ENCODE measurements around the gene POLG.

The POLG gene

DNA sequence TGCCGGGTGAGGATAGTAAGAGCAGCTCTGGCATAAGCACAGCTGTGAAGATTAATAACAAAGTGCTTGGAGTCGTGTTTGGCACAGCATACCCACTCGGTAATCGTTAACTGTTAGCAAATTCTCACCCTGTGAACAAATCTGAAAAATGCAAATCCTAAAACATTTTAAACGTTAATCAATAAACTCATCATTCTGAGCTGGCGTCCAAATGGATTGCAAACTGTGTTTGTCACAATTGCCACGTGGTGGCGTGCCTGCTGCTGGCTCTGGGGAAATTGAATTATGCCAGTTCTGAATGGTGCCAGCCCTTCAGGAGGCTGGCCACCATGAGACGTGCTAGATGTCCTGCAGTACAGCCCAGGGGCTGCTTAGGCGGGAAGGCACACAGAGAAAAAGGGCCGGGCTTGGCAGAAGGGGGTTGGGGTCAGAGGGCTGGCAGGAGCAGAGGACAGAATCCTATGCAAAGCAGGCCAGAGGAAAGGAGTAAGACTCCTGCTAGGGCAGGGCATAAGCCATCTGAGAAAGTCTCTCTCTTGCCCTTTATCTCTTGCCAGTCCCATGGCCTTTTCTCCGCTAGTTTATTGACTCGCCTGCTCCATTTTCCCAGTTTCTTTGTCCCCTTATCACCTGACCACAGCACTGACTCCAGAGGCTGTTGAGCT, 22.1 kb upstream of the POLG start:
- DNase-seq, result no peak

DNA sequence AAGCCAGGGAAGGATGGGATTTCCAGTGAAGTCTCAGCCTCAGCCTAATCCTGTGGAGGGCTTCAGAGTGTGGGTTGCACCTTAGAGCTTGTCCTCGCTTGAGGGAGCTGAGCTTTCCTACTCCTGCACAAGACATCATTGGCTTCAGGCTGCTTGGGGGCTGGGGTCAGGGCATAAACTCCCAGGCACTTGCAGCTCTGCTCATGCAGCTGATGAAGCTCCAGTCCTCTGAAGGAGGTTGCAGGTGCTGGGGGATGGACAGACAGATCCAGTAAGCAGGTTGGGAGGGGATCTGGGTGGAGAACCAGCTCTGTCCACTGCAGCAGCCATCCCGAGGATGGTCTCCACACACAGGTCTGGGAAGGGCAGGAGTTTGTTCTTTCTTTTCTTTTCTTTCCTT, 19.4 kb upstream of the POLG start:
- no peak for DNase-seq

DNA sequence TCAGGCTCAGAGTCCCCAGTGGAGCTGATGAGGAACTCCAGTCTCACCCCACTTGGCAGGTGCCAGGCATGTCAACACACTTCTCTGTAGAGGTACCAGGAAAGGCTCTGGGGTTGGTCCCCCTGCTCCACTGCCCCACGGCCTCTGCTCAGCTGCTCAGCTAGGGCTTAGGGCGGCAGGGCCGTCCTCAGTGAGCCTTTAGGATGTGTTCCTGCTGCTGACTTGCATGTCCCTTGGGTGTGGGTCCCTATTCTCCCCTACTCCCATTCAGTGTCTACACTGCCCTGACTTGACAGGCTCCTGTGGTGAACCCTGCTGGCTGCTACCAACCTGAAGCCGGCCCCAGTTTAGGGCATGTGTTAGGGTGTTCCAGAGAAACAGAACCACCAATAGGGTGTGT, 17.9 kb upstream of the POLG start:
- DNase-seq, result no peak

DNA sequence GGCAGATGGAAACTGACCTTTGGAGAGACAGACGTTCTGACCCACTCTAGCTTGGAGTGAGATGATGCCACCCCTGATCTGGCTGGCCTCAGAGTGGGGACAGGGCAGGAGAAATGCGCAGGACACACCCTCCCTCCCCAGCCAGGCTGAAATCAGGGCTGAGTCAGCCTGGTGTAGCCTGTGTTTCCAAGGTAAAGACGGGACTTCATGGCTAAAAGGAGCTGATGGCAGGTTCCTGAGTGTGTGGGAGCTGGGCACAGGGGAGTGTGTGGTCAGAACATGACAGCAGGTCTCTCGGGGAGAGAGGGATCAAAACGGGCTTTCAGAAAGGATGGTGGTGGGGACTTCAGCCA, 14.6 kb upstream of the POLG start:
- no peak for DNase-seq

DNA sequence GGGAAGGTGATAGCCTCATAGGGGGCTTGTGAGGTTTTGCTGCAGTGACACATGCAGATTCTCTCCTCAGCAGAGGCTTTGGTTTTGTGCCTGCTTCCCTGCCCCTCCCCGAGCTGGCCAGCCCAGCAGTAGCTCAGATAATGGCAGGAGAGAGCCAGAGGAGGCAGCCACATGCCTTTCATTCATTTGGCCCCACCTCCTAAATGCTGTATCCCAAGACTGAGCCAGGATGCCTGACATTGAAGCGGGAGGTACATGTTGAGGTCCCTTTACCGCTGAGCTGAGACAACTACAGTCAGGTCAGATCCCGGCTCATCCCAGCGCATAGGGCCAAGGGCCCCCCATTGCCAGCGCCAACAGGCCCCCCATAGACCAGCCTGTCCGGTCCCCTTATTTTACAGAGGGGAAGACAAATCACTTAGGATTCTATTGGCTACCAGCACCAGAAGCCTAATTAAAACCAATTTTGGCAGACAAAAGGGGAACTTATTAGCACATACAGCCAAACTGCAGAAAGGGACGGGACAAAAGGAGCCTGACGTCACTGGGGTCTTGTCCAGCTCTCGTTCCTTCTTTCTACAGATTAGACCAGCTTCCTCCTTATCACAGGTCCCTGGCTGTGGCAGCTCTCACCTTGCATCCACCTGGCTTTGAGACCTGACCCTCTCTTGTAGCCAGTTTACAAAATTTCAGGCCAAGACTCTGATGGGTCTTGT, 12.1 kb upstream of the POLG start:
- DNase-seq, result no peak

DNA sequence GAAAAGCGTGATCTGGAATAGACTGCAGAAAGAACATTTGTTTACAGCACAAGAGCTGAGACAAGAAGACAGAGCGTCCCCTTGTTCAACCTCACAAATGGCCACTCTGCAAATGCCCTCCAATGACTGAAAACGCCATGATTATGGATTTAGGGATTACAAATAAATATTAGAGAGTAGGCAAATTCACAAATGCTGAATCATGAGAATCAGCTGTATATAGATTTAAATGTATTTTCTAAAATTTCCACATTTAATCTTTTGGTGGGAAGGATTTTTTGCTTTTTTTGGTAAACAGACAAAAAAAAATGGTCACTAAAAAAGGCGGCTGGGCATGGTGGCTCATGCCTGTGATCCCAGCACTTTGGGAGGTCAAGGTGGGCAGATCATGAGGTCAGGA, 10.6 kb upstream of the POLG start:
- no peak for DNase-seq

DNA sequence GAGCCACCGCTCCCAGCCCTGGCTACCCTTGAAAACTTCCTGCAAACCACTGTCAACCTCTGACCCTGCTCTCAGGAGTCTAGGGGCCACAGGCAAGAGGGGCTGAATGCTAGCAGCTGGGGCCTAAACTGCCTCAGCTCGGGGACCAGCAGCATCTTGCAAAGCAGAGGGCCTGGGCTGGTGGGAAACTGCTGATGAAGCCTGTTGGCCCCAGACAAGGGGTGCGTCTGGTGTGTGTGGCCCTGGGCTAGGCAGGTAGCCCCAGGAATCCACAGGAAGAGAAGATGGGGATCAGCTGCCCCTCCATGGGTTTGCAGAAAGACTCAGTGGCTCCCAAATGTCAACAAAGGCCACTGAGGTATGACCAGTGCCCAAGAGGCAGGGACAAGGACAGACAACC, 8.2 kb upstream of the POLG start:
- no peak for DNase-seq

DNA sequence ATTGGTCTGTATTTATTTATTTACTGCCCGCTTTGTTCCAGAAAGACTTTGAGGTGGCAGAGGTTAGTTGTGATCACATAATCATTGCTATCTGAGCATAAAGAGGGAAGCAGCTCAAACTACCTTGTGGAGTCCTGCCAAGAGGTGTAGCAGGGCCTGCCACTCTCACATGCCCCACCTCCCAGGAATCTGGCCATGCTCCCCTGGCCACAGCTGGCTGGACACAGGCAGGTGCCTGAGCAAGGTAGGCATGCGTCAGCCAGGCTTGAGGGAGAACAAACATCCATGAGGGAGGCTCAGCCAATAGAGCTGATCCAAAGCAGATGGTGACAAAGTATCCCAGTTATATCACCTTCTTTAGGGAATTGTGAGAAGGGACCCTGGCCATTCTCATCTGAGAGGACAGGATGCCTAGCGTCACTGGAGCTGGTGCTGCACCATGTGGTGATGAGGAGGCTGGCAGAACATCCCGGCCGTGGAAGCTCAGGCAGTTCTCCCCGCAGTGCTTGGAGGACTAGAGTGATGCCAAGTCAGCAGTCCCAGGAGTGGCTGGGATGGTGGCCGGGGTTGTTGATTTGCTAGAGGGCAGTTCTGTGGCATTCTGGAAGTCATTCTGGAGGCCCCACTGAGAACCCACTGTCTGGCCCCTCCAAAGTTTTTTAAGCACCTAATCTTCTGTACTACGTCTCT, 6.8 kb upstream of the POLG start:
- DNase-seq, result no peak

DNA sequence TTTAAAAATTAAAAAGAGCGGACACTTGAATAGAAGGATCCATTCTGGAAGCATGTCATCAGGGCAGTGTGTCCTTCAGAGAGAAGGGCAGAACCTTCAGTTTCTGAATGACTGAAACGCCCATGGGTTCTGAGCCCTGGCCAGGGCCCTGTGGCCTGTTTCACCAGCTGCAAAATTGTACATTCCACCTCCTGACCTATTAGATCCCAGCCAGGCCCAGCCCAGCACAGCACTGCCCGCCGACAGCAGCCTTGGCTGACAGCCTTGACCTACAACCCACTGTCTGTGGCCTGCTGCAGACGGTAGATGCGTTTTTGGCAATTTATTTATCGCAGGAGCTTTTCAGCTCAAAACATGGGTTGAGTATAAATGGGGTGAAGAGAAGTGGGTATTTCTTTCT, 5.9 kb upstream of the POLG start:
- DNase-seq, result no peak

DNA sequence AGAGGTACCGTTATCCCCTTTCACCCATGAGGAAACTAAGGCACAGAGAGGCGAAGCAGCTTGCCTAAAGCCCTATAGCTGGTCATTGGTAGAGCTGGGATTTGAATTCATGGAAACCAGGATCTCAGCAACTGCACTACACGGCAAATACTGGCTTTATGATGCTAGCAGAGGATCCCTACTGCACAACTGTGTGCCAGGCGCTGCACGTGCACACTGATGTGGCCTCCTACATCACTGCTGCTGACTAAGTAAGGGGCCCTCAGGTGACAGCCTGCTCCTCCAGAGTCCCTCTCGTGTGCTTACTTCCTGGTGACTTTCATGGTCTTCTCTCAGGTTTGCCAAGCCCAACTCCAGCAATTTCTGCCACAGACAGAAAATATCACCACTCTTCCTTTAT, 3.4 kb upstream of the POLG start:
- DNase-seq, result no peak

DNA sequence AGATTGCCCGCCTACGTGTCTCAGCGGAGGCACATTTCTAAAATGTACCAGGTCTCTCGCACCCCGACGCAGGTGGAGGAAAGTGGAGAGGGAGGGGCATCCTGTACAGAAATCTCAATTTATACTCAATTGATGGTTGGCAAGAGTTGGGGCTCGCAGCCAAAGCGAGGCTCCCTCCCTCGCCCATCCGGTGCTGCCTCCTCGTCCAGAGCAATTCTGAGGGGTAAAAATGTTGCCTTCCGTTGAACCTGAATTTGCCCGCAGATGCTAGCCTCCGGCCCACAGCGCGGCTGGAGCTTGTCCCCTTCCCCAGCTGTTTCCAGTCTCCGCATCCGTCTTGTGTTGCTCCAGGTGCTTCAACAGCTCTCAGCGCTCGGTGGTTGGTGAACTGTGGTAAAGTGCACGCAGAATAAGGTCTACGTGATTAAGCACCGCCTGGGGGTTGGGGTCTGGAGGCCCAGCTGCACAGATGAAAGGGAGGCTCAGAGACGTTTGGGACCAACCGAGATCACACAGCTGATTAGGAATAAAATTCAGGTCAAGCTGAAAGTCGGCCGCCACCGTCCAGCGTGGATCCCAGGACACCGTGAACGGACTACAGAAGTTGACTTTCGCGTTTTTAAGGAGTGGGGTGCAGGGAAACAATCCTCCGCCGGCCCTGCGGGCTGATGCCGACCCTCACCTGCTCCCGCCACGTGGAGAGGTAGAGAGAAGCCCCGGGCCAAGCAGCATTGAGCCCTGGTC, 846 bp upstream of the POLG start:
- DNase-seq, result no peak

DNA sequence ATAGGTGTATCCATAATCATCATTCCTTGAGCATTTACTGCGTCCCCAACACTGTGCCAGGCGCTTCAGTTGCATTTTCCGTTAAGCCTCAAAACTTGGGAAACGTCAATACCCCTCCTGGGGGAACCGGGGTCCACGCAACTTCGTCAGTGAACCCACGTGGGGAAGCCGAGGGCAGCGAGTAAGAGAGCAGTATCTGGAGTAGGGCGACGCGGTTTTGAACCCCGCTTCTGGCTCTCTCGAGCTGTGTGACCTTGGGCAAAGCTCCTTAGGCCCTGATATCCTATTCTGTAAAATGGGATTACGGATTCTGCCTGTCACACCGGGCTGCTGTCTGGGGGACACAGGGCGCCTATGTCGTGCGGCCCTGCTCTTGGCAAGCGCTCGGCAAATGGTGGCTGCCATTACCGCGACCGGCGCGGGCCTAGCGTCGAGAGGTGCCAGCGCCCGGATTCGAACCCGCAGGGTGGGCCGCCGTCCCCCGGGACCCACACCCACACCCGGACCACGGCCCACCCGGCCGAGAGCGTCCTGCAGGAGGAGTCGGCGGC, 590 bp downstream of the POLG start:
- DNase-seq, result no peak

DNA sequence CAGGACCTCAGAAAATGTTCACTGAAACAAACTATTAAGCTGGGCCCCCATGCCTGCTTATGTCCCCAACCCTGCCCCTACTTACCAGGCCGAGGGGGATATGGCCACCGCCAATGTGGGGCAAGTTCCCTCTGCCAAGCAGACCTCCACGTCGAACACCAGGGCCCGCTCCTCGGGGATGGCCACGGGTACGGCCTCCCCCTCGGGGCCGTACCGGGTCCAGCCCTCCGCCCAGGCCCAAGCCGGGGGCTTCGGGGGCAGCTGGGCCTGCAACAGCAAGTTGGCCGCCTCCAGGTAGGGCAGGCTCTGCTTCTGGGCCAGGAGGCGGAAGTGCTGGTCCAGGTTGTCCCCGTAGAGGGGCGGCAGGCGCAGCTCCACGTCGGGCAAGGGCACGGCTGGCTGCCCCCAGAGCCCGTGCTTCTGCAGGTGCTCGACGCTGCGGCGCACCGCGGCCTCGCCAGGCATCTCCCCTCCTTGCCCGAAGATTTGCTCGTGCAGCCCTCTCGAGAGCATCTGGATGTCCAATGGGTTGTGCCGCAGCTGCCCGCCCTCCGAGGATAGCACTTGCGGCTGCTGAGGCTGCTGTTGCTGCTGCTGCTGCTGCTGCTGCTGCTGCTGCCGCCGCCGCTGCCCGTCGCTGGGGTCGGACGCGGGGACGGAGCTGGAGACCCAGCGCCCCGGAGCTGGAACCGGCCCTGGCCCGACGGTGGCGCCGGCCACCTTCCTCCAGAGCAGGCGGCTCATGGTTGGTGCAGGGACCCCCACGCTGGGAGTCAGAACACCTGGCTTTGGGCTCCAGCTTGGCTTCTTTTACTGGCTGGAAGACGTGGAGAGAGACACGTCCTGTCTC, 1.4 kb downstream of the POLG start:
- no peak for DNase-seq

DNA sequence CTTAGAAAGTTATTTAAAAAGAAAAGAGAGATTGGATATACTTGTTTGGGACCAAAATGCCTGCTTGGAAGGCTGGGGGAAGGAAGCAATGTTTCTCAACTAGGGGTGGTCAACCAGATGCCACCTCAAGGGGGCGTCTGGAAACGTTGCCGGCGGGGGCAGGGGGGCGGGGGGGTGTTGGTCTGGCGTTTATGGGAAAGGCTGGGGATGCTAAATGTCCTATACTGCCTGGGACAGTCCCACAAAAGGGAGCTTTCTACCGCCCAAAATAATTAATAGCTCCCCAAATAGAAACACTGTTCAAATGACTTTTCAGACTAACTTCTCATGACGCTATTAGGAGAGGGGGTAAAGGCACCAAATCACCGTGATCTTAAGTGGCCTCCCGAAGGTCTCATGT, 2.2 kb downstream of the POLG start:
- no peak for DNase-seq

DNA sequence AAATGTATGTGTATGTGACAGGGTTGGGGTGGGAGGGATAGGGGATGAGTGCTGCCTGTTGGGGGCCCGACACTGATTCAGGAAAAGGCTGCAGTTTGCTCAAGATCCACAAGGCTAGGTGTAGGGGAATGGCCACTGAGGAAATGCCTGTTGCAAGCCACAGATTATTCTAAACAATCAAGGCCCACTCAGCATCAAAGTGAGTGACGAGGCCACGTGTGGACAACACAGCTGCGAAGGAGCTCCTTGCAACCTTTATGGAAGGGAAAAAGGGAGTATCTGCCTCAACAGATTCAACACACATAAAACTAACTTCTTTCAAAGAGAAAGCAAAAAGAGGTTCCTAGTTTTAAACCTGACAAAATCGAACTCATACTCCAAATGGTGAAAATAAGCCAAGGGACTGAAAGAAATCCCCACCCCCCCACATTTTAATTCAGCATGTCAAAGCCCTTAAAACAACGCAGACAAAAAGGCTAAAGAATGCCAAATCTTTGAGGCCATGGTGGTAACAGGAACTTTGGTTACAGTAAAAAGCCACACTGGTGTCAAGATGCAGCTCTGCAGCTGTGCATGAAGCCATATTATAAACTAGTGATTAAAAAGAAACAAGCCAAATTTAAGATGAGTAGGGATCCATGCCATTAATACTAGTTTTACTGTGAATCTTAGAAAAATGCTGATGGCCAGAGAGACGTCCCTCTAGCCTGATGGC, 3.6 kb downstream of the POLG start:
- no peak for DNase-seq

DNA sequence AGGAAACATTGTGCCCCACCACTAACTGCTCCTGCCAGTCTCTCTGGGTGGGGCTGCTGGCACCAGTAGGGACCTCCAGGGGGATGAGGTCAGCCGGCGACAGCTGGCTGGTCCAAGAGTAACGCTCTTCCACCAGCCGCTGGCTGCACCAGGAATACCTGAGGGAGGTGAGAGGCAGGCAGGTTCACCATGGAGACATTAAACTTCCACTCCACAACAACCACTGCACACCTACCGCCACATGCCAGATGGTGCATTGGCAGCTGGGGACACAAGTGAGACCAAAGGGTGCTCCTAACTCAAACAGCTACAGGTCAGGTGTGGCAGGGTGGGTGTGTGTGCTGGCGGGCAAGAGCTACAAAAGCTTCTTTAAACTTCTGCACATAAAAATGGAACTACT, 4.5 kb downstream of the POLG start:
- no peak for DNase-seq

DNA sequence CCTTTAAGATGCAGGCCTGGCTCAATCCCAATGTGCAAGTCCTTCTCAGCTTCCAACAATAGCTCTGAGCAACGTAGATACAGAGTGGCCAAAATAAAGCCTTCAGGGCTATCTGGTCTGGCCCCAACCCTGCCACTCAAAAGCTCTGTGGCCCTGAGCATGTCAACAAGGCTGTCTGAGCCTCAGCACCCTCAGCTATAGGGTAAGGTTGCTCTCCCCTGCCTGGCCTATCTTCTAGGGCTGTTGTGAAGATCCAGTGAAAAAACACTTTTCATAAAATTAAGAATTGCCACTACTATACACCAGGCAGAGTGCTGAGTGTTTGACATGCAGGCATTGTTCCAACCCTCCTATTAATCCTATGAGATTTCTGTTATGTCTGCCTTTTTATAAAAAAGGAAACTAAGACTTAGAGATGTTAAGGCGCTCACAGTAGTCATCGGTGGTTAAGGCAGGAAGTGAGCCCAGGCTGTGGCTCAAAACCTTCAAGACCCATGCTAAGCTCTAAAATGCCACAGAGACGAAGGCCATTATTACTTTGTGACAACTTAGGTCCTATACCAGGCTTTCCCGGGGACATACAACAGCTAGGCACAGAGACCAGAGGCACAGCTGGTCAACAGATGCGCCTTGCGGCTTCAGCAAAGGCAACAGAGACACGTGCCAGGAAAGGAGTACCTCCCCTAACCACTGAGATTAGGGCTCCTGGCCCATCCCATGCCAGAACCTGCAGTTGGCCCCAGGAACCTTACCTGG, 5.1 kb downstream of the POLG start:
- no peak for DNase-seq

DNA sequence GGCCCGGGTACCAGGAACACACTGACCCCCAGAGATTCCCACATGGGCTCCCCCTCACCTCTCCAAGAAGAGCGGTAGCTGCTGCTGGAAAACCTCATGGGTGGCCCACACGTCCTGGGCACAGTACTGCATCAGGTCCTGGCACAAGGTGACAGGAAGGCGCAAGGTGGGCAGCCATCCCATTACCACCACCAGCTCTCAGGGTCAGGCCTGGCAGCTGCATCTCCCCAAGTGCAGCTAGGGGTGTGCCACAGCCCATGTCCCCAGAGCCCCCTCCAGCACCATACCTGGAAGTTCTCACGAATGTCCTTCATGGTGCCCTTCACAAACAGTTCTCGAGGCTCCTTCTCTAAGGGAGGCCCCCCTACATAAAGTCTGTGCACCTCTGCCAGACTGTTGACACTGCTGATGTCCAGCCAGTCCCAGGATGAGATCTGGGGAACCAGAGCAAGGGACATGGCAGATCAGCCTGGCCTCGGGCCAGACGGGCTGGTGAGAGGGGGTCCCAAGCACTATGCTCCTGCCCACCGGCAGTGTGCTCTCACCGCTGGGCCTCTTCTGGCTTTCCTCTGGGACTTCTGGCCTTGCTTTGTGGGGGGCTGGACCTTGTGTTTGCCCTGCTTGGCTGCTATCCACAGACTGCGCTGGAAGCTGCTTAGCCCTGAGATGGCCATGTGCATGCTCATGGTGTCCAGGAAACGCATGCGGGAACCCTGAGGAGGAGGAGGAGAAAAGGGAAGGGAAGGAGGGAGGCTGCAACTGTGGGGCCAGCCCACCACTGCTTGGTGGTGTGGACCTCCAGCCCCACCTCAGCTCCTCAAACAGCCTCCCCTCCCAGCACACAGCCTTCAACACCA, 6.0 kb downstream of the POLG start:
- no peak for DNase-seq

DNA sequence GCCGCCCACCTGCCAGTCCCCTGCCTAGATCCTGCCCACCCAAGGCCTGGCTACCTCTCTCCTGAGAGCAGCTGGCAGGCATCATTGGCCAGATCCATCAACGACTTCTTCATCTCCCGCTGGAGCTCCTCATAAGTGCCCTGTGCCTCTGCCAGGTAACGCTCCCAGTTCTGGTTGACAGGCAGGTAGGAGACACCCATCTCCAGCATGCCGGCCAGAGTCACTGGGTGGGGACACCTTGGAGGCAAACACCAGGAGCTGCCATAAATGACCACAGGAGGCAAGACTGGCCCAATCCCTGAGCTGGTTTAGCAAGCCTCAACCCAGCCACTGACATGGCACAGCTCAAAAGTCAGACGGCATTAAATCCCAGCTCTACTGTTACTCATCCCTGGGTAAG, 7.5 kb downstream of the POLG start:
- DNase-seq, result no peak

DNA sequence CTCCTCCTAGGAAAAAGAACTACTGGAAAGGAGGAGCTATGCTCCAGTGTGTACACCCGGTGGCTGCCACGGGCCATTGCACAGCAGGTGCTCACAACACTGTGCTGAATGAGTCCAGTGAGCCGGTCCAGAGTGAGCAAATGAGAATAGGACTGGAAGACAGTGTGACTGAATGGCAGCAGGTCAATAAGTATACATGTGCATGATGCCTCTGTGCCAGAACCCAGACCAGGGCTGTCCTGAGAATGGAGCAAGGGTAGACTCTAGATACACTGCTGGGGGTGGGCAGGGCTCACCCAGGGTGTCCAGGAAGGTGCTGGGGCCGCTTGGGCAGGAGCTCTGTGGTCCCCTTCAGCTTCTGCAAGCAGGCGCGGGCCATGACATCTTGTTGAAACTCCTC, 8.3 kb downstream of the POLG start:
- no peak for DNase-seq

Measured in activated T-cell treated with anti-CD3 and anti-CD28 coated beads for 4 hours (primary cell).